ENCODE data around the gene TMEM81. TPM values are rescaled to one million over a fixed set of nuclear protein-coding genes. Genes with fewer than 3 reads are reported as not detected.

TMEM81 gene
- total and polyA plus RNA-seq, 2 donors (not counting 1 experiment from before 2014, with no cell fraction given), result 1.8 to 1.9 TPM

- no peak for TF ChIP-seq CTCF (conservative IDR thresholded peaks at IDR 0.05 in 1 of 2, IDR thresholded peaks at IDR 0.05 in 1 of 2; ENCODE audit: low read depth in 1 of 2, low read length in 2 of 2)
- no peak for TF ChIP-seq EZH2 (IDR thresholded peaks at IDR 0.05; ENCODE audit: low read length, missing control alignments)
- H3K27ac ChIP-seq (ENCODE audit: insufficient read depth, low read length), result no peak overlapping the region
- no peak overlapping the region for H3K9ac ChIP-seq (ENCODE audit: insufficient read depth, low read length)
- no peaks in the 10 kb centered on the region for H4K20me1 ChIP-seq (ENCODE audit: control insufficient read depth, extremely low read depth, insufficient read depth, low read length)
- no peaks in the 10 kb centered on the region for H3K79me2 ChIP-seq (ENCODE audit: control insufficient read depth, insufficient read depth, low read length)
- H3K4me2 ChIP-seq (ENCODE audit: extremely low read depth, insufficient read depth, low read length), result no peak overlapping the region
- no peaks in the 10 kb centered on the region for H3K36me3 ChIP-seq (ENCODE audit: control insufficient read depth, insufficient read depth, low read length)
- no peak overlapping the region for H2AFZ ChIP-seq (ENCODE audit: low read length)
- H3K4me1 ChIP-seq (ENCODE audit: control insufficient read depth, extremely low read depth, insufficient read depth, low read length), result no peaks in the 10 kb centered on the region
- H3K4me3 ChIP-seq (replicated peaks in 1 of 4; ENCODE audit: control extremely low read depth in 1 of 4, insufficient read depth in 1 of 4, low read depth in 3 of 4, low read length in 4 of 4), result no peak overlapping the region
- DNase-seq (ENCODE audit: low read depth in 2 of 2), result no peak
- no peaks in the 10 kb centered on the region for H3K9me3 ChIP-seq (ENCODE audit: control insufficient read depth, insufficient read depth, low read depth, low read length)
- H3K27me3 ChIP-seq (ENCODE audit: control insufficient read depth, insufficient read depth, low read length), result no peaks in the 10 kb centered on the region
Observed at GRCh38 chr1:205072881-205073280, 11.4 kb downstream of the TMEM81 start.

- TF ChIP-seq CTCF (conservative IDR thresholded peaks at IDR 0.05 in 1 of 2, IDR thresholded peaks at IDR 0.05 in 1 of 2; ENCODE audit: low read depth in 1 of 2, low read length in 2 of 2) (no peak), EZH2 (IDR thresholded peaks at IDR 0.05; ENCODE audit: low read length, missing control alignments) (no peak)
- no peak overlapping the region for H3K9ac ChIP-seq (ENCODE audit: insufficient read depth, low read length)
- no peaks in the 10 kb centered on the region for H3K79me2 ChIP-seq (ENCODE audit: control insufficient read depth, insufficient read depth, low read length)
- no peaks in the 10 kb centered on the region for H3K36me3 ChIP-seq (ENCODE audit: control insufficient read depth, insufficient read depth, low read length)
- no peaks in the 10 kb centered on the region for H3K4me1 ChIP-seq (ENCODE audit: control insufficient read depth, extremely low read depth, insufficient read depth, low read length)
- H3K4me2 ChIP-seq (ENCODE audit: extremely low read depth, insufficient read depth, low read length), result no peak overlapping the region
- H4K20me1 ChIP-seq (ENCODE audit: control insufficient read depth, extremely low read depth, insufficient read depth, low read length), result no peaks in the 10 kb centered on the region
- H3K27me3 ChIP-seq (ENCODE audit: control insufficient read depth, insufficient read depth, low read length), result no peaks in the 10 kb centered on the region
- H3K27ac ChIP-seq (ENCODE audit: insufficient read depth, low read length), result no peak overlapping the region
- H3K9me3 ChIP-seq (ENCODE audit: control insufficient read depth, insufficient read depth, low read depth, low read length), result no peaks in the 10 kb centered on the region
- no peak overlapping the region for H3K4me3 ChIP-seq (replicated peaks in 1 of 4; ENCODE audit: control extremely low read depth in 1 of 4, insufficient read depth in 1 of 4, low read depth in 3 of 4, low read length in 4 of 4)
- H2AFZ ChIP-seq (ENCODE audit: low read length), result no peak overlapping the region
- no peak for DNase-seq (ENCODE audit: low read depth in 2 of 2)
Observed at GRCh38 chr1:205072286-205072685, 12.0 kb downstream of the TMEM81 start.

- no peak for TF ChIP-seq EZH2 (IDR thresholded peaks at IDR 0.05; ENCODE audit: low read length, missing control alignments)
- TF ChIP-seq CTCF (conservative IDR thresholded peaks at IDR 0.05 in 1 of 2, IDR thresholded peaks at IDR 0.05 in 1 of 2; ENCODE audit: low read depth in 1 of 2, low read length in 2 of 2), result no peak
Observed at GRCh38 chr1:205071801-205072200, 12.5 kb downstream of the TMEM81 start.

More at GRCh38 chr1:205071801-205072200, 12.5 kb downstream of the TMEM81 start:
- Histone ChIP-seq H3K27me3 (ENCODE audit: control insufficient read depth, insufficient read depth, low read length) (no peaks in the 10 kb centered on the region), H3K4me2 (ENCODE audit: extremely low read depth, insufficient read depth, low read length) (no peak overlapping the region), H2AFZ (ENCODE audit: low read length) (no peak overlapping the region), H3K79me2 (ENCODE audit: control insufficient read depth, insufficient read depth, low read length) (no peaks in the 10 kb centered on the region), H4K20me1 (ENCODE audit: control insufficient read depth, extremely low read depth, insufficient read depth, low read length) (no peaks in the 10 kb centered on the region), H3K4me1 (ENCODE audit: control insufficient read depth, extremely low read depth, insufficient read depth, low read length) (no peaks in the 10 kb centered on the region), H3K27ac (ENCODE audit: insufficient read depth, low read length) (no peak overlapping the region), H3K4me3 (replicated peaks in 1 of 4; ENCODE audit: control extremely low read depth in 1 of 4, insufficient read depth in 1 of 4, low read depth in 3 of 4, low read length in 4 of 4) (no peak overlapping the region), H3K9me3 (ENCODE audit: control insufficient read depth, insufficient read depth, low read depth, low read length) (no peaks in the 10 kb centered on the region), H3K36me3 (ENCODE audit: control insufficient read depth, insufficient read depth, low read length) (no peaks in the 10 kb centered on the region), H3K9ac (ENCODE audit: insufficient read depth, low read length) (no peak overlapping the region)
- DNase-seq (ENCODE audit: low read depth in 2 of 2), result no peak

Data from fibroblast of lung (primary cell).